SK-N-MC (cell line): Measurements from ENCODE around the gene GDAP2.

Source experiments
- EZH2 ChIP-seq: fragments of 200-600 bp; sonication (generic); IDR thresholded peaks from one replicate; pipeline ENCODE4 v1.6.1; 2017; ENCODE audit warnings: antibody characterized with exemption
- FOXP2 ChIP-seq: optimal IDR thresholded peaks from 2 replicates; pipeline ENCODE3; 2011; ENCODE audit warnings: mild to moderate bottlenecking, moderate library complexity; ENCODE audit not compliant: insufficient read depth; ENCODE audit errors: extremely low read length, control extremely low read depth
- POLR2AphosphoS5 ChIP-seq: IDR thresholded peaks from 2 replicates; pipeline ENCODE4 v1.6.1; 2012; ENCODE audit warnings: mild to moderate bottlenecking, low read depth, low read length, borderline replicate concordance

DNA sequence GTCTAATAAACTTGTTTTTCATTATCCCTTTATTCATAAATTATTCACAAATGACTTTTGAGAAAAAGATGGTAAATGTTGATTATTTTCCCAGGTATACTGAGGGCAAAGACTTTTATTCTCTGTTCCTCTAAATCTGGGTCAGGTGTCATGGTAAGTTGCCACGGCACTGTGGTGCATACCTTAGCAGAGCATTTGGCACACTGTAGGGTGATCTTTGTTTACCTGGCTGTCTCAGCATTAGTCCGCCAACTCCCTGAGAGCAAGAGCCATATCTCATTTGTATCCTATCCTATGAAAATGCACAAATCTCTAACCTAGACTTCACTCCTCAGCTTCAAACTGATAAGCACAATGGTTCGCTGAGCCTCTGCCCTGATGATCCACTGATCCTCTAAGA is 24.9 kb downstream of the GDAP2 start:
- no peak for TF ChIP-seq EZH2
- TF ChIP-seq POLR2AphosphoS5, result no peak
- TF ChIP-seq FOXP2, result no peak
